Caco-2 (cell line): ENCODE data around the gene ANKRD34B. TPM values are rescaled to one million over a fixed set of nuclear protein-coding genes. Genes with fewer than 3 reads are reported as not detected.

ENCODE experiments used
- BruUV-seq: library from RNA; stranded (reverse); fragments of 400-500 nt; replicated peaks from 2 replicates; lab custom pipeline; 2021; lab: Mats Ljungman, UMichigan
- CTCF ChIA-PET: fragments of 300-600 bp; sonication (Branson Sonifier 250); formaldehyde crosslinking; loops from one replicate; lab custom pipeline; 2022; ENCODE audit warnings: antibody characterized with exemption; lab: Charles Lee
- POLR2A ChIA-PET: fragments of 300-600 bp; sonication (Branson Sonifier 250); formaldehyde crosslinking; loops from one replicate; lab custom pipeline; 2022; ENCODE audit warnings: antibody characterized with exemption; lab: Charles Lee
- DNase-seq, 2 experiments: peaks; one replicate each; pipeline versions ENCODE4 v3.0.0 to v3.0.0-alpha.2; 2020 to 2022
- H3K27me3 ChIP-seq: replicated peaks from 2 replicates; pipeline ENCODE4 v1.6.0; 2011; ENCODE audit warnings: low read length; ENCODE audit not compliant: control insufficient read depth, insufficient read depth
- H3K36me3 ChIP-seq: 2 replicates; pipeline ENCODE4 v1.5.1; 2011; ENCODE audit warnings: low read length; ENCODE audit not compliant: control insufficient read depth, insufficient read depth
- H3K4me1 ChIP-seq: fragments of 250-450 bp; sonication (Bioruptor Pico); 2 replicates; pipeline ENCODE4 v1.5.1; 2020; ENCODE audit warnings: mild to moderate bottlenecking
- H3K4me3 ChIP-seq: 2 replicates; pipeline ENCODE4 v1.5.1; 2011; ENCODE audit warnings: low read depth, mild to moderate bottlenecking, control low read depth, low read length
- H3K9me3 ChIP-seq: fragments of 250-450 bp; sonication (Bioruptor Pico); 2 replicates; pipeline ENCODE4 v1.5.1; 2020; ENCODE audit warnings: mild to moderate bottlenecking, moderate library complexity
- H3K27ac Mint-ChIP-seq: one replicate; pipeline ENCODE4 v1.8.0; 2022; ENCODE audit warnings: mixed read lengths; ENCODE audit not compliant: unreplicated experiment
- H3K27me3 Mint-ChIP-seq: one replicate; pipeline ENCODE4 v1.8.0; 2022; ENCODE audit warnings: mixed read lengths; ENCODE audit not compliant: insufficient read depth, unreplicated experiment
- H3K36me3 Mint-ChIP-seq: one replicate; pipeline ENCODE4 v1.8.0; 2022; ENCODE audit warnings: mild to moderate bottlenecking, mixed read lengths; ENCODE audit not compliant: insufficient read depth, unreplicated experiment
- H3K4me1 Mint-ChIP-seq: one replicate; pipeline ENCODE4 v1.8.0; 2022; ENCODE audit warnings: low read depth, mixed read lengths; ENCODE audit not compliant: unreplicated experiment
- H3K4me3 Mint-ChIP-seq: one replicate; pipeline ENCODE4 v1.8.0; 2022; ENCODE audit warnings: mild to moderate bottlenecking, moderate library complexity, mixed read lengths; ENCODE audit not compliant: unreplicated experiment
- H3K9me3 Mint-ChIP-seq: one replicate; pipeline ENCODE4 v1.8.0; 2022; ENCODE audit warnings: mixed read lengths; ENCODE audit not compliant: unreplicated experiment
- intact Hi-C: fragments of 100-400 bp; cut with micrococcal nuclease; formaldehyde crosslinking; loops from one replicate; pipeline ENCODE4 v1.10.0; 2022; ENCODE audit not compliant: unreplicated experiment
- total RNA-seq: library from RNA; stranded (reverse); gene quantifications from 2 replicates; pipeline ENCODE4 v1.2.3, GENCODE V29; 2022
- TF ChIP-seq, protein P1 (sequence below), 2 experiments: fragments of 200-600 bp in 1 of 2; IDR thresholded peaks; 1 replicate in 1 of 2; 2 replicates in 1 of 2; pipeline versions ENCODE4 v1.5.1 to v1.8.0; 2011 to 2022; ENCODE audit warnings: antibody characterized with exemption in 1 of 2, control low read depth in 1 of 2, inconsistent platforms in 1 of 2, low read depth in 1 of 2, low read length in 1 of 2, mild to moderate bottlenecking in 1 of 2, moderate library complexity in 1 of 2; ENCODE audit not compliant: insufficient read depth in 1 of 2, severe bottlenecking in 1 of 2, unreplicated experiment in 1 of 2

Gene ANKRD34B
- total RNA-seq, 1 experiment from 2014 or later = 0.07 TPM

- Mint-ChIP-seq H3K9me3 (no peaks in the 10 kb centered on the region), H3K4me1 (no peaks in the 10 kb centered on the region), H3K27ac (no peak overlapping the region), H3K27me3 (peaks cover 8% of the 10 kb centered on the region), H3K4me3 (no peak overlapping the region), H3K36me3 (no peaks in the 10 kb centered on the region)
- BruUV-seq = no TSS peak
- ChIA-PET POLR2A (no interaction called here), CTCF (no interaction called here)
- intact Hi-C loops = no loop called here
- no peaks in the 10 kb centered on the region for H3K4me1 ChIP-seq
- DNase-seq = no peak
- no peaks in the 10 kb centered on the region for H3K9me3 ChIP-seq
- TF ChIP-seq, protein P1, sequence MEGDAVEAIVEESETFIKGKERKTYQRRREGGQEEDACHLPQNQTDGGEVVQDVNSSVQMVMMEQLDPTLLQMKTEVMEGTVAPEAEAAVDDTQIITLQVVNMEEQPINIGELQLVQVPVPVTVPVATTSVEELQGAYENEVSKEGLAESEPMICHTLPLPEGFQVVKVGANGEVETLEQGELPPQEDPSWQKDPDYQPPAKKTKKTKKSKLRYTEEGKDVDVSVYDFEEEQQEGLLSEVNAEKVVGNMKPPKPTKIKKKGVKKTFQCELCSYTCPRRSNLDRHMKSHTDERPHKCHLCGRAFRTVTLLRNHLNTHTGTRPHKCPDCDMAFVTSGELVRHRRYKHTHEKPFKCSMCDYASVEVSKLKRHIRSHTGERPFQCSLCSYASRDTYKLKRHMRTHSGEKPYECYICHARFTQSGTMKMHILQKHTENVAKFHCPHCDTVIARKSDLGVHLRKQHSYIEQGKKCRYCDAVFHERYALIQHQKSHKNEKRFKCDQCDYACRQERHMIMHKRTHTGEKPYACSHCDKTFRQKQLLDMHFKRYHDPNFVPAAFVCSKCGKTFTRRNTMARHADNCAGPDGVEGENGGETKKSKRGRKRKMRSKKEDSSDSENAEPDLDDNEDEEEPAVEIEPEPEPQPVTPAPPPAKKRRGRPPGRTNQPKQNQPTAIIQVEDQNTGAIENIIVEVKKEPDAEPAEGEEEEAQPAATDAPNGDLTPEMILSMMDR (IDR thresholded peaks at IDR 0.05; ENCODE audit: insufficient read depth in 1 of 2, low read depth in 1 of 2, low read length in 1 of 2, severe bottlenecking in 1 of 2, unreplicated experiment in 1 of 2) = no peak
- H3K4me3 ChIP-seq = no peak overlapping the region
- no peaks in the 10 kb centered on the region for H3K27me3 ChIP-seq
- H3K36me3 ChIP-seq = no peaks in the 10 kb centered on the region
Observed at GRCh38 chr5:80579050-80579449, 9.0 kb upstream of the ANKRD34B start.

- Histone ChIP-seq H3K27me3 (no peaks in the 10 kb centered on the region), H3K4me1 (no peaks in the 10 kb centered on the region), H3K4me3 (no peak overlapping the region), H3K9me3 (no peaks in the 10 kb centered on the region), H3K36me3 (no peaks in the 10 kb centered on the region)
- Mint-ChIP-seq H3K36me3 (no peaks in the 10 kb centered on the region), H3K27ac (no peak overlapping the region), H3K27me3 (peaks cover 9% of the 10 kb centered on the region), H3K9me3 (no peaks in the 10 kb centered on the region), H3K4me1 (no peaks in the 10 kb centered on the region), H3K4me3 (no peak overlapping the region)
- ChIA-PET CTCF (no interaction called here), POLR2A (no interaction called here)
- TF ChIP-seq, protein P1 (IDR thresholded peaks at IDR 0.05; ENCODE audit: insufficient read depth in 1 of 2, low read depth in 1 of 2, low read length in 1 of 2, severe bottlenecking in 1 of 2, unreplicated experiment in 1 of 2) = no peak
- intact Hi-C loops = no loop called here
- BruUV-seq = no TSS peak
- DNase-seq = no peak
Observed at GRCh38 chr5:80577707-80578106, 7.6 kb upstream of the ANKRD34B start.

GRCh38 chr5:80576383-80576782, 6.3 kb upstream of the ANKRD34B start:
- Histone ChIP-seq H3K4me1 (no peaks in the 10 kb centered on the region), H3K4me3 (no peak overlapping the region), H3K9me3 (0 out of 2 replicates have a peak, but pooled peaks cover 3% of the 10 kb centered on the region), H3K36me3 (no peaks in the 10 kb centered on the region), H3K27me3 (no peaks in the 10 kb centered on the region; the same call in none of the 2 replicates)
- Mint-ChIP-seq H3K27me3 (peaks cover 15% of the 10 kb centered on the region), H3K9me3 (no peaks in the 10 kb centered on the region), H3K36me3 (no peaks in the 10 kb centered on the region), H3K4me1 (no peaks in the 10 kb centered on the region), H3K27ac (no peak overlapping the region), H3K4me3 (no peak overlapping the region)
- POLR2A ChIA-PET = no interaction called here
- no peak for DNase-seq
- BruUV-seq = no TSS peak
- TF ChIP-seq, protein P1 (IDR thresholded peaks at IDR 0.05; ENCODE audit: insufficient read depth in 1 of 2, low read depth in 1 of 2, low read length in 1 of 2, severe bottlenecking in 1 of 2, unreplicated experiment in 1 of 2) = no peak
- CTCF ChIA-PET = no interaction called here
- intact Hi-C loops = no loop called here
